Activated CD4-positive, alpha-beta T cell treated with anti-CD3 and anti-CD28 coated beads, Interleukin-10, Interleukin-2, amounts not matched to agents 100 ng/mL and 50 ng/mL, durations not matched to agents 16 hours and 8 hours (primary cell): ENCODE measurements around the gene STK11IP.
"Not testable (repeated sequence)": the region's sequence is repeated elsewhere in the genome, so short reads cannot be mapped to it uniquely, and the experiment has no call there.

ENCODE experiments used
- DNase-seq: peaks from one replicate; pipeline ENCODE4 v3.0.0-alpha.2; 2020

Gene STK11IP

GRCh38 chr2:219634951-219635751 lies 37.5 kb downstream of the STK11IP start:
- no peak for DNase-seq

- DNase-seq: no peak
Measured at GRCh38 chr2:219636144-219636915, 38.7 kb downstream of the STK11IP start.

GRCh38 chr2:219636941-219637841 lies 39.5 kb downstream of the STK11IP start:
- DNase-seq: no peak

- no peak for DNase-seq
Measured at GRCh38 chr2:219637842-219638185, 40.2 kb downstream of the STK11IP start.

- no peak for DNase-seq
Measured at GRCh38 chr2:219638217-219638947, 40.7 kb downstream of the STK11IP start.

GRCh38 chr2:219638948-219639755 lies 41.5 kb downstream of the STK11IP start:
- DNase-seq: peak; percentile 28

- DNase-seq: no peak
Measured at GRCh38 chr2:219641390-219642068, 43.9 kb downstream of the STK11IP start.

GRCh38 chr2:219642069-219642454 lies 44.4 kb downstream of the STK11IP start:
- no peak for DNase-seq

GRCh38 chr2:219642465-219643083 lies 44.9 kb downstream of the STK11IP start:
- peak; percentile 94 for DNase-seq

GRCh38 chr2:219643084-219643473 lies 45.4 kb downstream of the STK11IP start:
- DNase-seq: no peak

- no peak for DNase-seq
Measured at GRCh38 chr2:219643788-219644398, 46.2 kb downstream of the STK11IP start.

- DNase-seq: no peak
Measured at GRCh38 chr2:219644801-219645480, 47.3 kb downstream of the STK11IP start.

- DNase-seq: no peak
Measured at GRCh38 chr2:219645631-219646527, 48.2 kb downstream of the STK11IP start.

GRCh38 chr2:219648176-219648575 lies 50.5 kb downstream of the STK11IP start:
- DNase-seq: no peak

- no peak for DNase-seq
Measured at GRCh38 chr2:219648963-219649362, 51.3 kb downstream of the STK11IP start.

GRCh38 chr2:219650426-219651248 lies 53.0 kb downstream of the STK11IP start:
- DNase-seq: no peak

- not testable (repeated sequence) for DNase-seq
Measured at GRCh38 chr2:219651656-219652055, 54.0 kb downstream of the STK11IP start.
